Measurements from ENCODE around the gene TMEM107.
A peak's percentile ranks its signal among the peaks of the same experiment; 100 is the strongest.

Gene TMEM107

GRCh38 chr17:8162233-8162996 is 13.8 kb downstream of the TMEM107 start, which contains the start of gene VAMP2:
TSS of gene VAMP2 (minus strand) at chr17:8162948. CDS start at chr17:8162879, 69 bp downstream.
- peak; percentile 91 for FAIRE-seq
- TF ChIP-seq POLR2AphosphoS5 (IDR thresholded peaks at IDR 0.05; ENCODE audit: low read depth, low read length) (peak; percentile 68; the same call in 1 of the 2 replicates), TAF1 (IDR thresholded peaks at IDR 0.05; ENCODE audit: low read depth, low read length) (peak; percentile 48; the same call in 1 of the 2 replicates), PAX5 (IDR thresholded peaks at IDR 0.05; ENCODE audit: insufficient read depth, low read length, severe bottlenecking) (no peak), POLR2A (IDR thresholded peaks at IDR 0.05; ENCODE audit: low read depth, low read length) (peak; percentile 70; the same call in 1 of the 2 replicates), POU2F2 (IDR thresholded peaks at IDR 0.05; ENCODE audit: low read depth, low read length) (no peak), SPI1 (IDR thresholded peaks at IDR 0.05; ENCODE audit: low read depth, low read length) (no peak)
- DNase-seq (ENCODE audit: insufficient read length, low spot score) = no peak

- peak; percentile 78 for FAIRE-seq
- TF ChIP-seq POLR2AphosphoS5 (IDR thresholded peaks at IDR 0.05; ENCODE audit: low read depth, low read length) = peak; percentile 37; the same call in 1 of the 2 replicates
- TF ChIP-seq TAF1 (IDR thresholded peaks at IDR 0.05; ENCODE audit: low read depth, low read length) = no peak
- no peak for DNase-seq (ENCODE audit: insufficient read length, low spot score)
Measured at GRCh38 chr17:8161289-8162232, 14.6 kb downstream of the TMEM107 start.

GRCh38 chr17:8160741-8161221 is 15.4 kb downstream of the TMEM107 start:
- FAIRE-seq = no peak
- TF ChIP-seq TAF1 (IDR thresholded peaks at IDR 0.05; ENCODE audit: low read depth, low read length) (no peak), SPI1 (IDR thresholded peaks at IDR 0.05; ENCODE audit: low read depth, low read length) (no peak), POU2F2 (IDR thresholded peaks at IDR 0.05; ENCODE audit: low read depth, low read length) (no peak), PAX5 (IDR thresholded peaks at IDR 0.05; ENCODE audit: insufficient read depth, low read length, severe bottlenecking) (no peak), POLR2A (IDR thresholded peaks at IDR 0.05; ENCODE audit: low read depth, low read length) (no peak), POLR2AphosphoS5 (IDR thresholded peaks at IDR 0.05; ENCODE audit: low read depth, low read length) (no peak)
- no peak for DNase-seq (ENCODE audit: insufficient read length, low spot score)

GRCh38 chr17:8160224-8160577 is 16.0 kb downstream of the TMEM107 start:
- DNase-seq (ENCODE audit: insufficient read length, low spot score) (no peak), FAIRE-seq (no peak)
- TF ChIP-seq PAX5 (IDR thresholded peaks at IDR 0.05; ENCODE audit: insufficient read depth, low read length, severe bottlenecking) = no peak
- no peak for TF ChIP-seq POLR2AphosphoS5 (IDR thresholded peaks at IDR 0.05; ENCODE audit: low read depth, low read length)
- TF ChIP-seq POU2F2 (IDR thresholded peaks at IDR 0.05; ENCODE audit: low read depth, low read length) = no peak
- no peak for TF ChIP-seq POLR2A (IDR thresholded peaks at IDR 0.05; ENCODE audit: low read depth, low read length)
- TF ChIP-seq SPI1 (IDR thresholded peaks at IDR 0.05; ENCODE audit: low read depth, low read length) = no peak
- no peak for TF ChIP-seq TAF1 (IDR thresholded peaks at IDR 0.05; ENCODE audit: low read depth, low read length)

- DNase-seq (ENCODE audit: insufficient read length, low spot score) = no peak
- FAIRE-seq = no peak
- TF ChIP-seq POLR2AphosphoS5 (IDR thresholded peaks at IDR 0.05; ENCODE audit: low read depth, low read length) (no peak), POLR2A (IDR thresholded peaks at IDR 0.05; ENCODE audit: low read depth, low read length) (no peak), TAF1 (IDR thresholded peaks at IDR 0.05; ENCODE audit: low read depth, low read length) (no peak), POU2F2 (IDR thresholded peaks at IDR 0.05; ENCODE audit: low read depth, low read length) (no peak), PAX5 (IDR thresholded peaks at IDR 0.05; ENCODE audit: insufficient read depth, low read length, severe bottlenecking) (no peak), SPI1 (IDR thresholded peaks at IDR 0.05; ENCODE audit: low read depth, low read length) (no peak)
Measured at GRCh38 chr17:8159459-8160223, 16.5 kb downstream of the TMEM107 start.

GRCh38 chr17:8159032-8159400 is 17.2 kb downstream of the TMEM107 start:
- DNase-seq (ENCODE audit: insufficient read length, low spot score) (no peak), FAIRE-seq (no peak)
- TF ChIP-seq POLR2AphosphoS5 (IDR thresholded peaks at IDR 0.05; ENCODE audit: low read depth, low read length) (no peak), PAX5 (IDR thresholded peaks at IDR 0.05; ENCODE audit: insufficient read depth, low read length, severe bottlenecking) (no peak), SPI1 (IDR thresholded peaks at IDR 0.05; ENCODE audit: low read depth, low read length) (no peak), POLR2A (IDR thresholded peaks at IDR 0.05; ENCODE audit: low read depth, low read length) (no peak), TAF1 (IDR thresholded peaks at IDR 0.05; ENCODE audit: low read depth, low read length) (no peak), POU2F2 (IDR thresholded peaks at IDR 0.05; ENCODE audit: low read depth, low read length) (no peak)

GRCh38 chr17:8158267-8159031 is 17.7 kb downstream of the TMEM107 start:
- TF ChIP-seq SPI1 (IDR thresholded peaks at IDR 0.05; ENCODE audit: low read depth, low read length) = peak; percentile 61
- no peak for TF ChIP-seq POLR2AphosphoS5 (IDR thresholded peaks at IDR 0.05; ENCODE audit: low read depth, low read length)
- FAIRE-seq = peak; percentile 93
- peak; percentile 70 for DNase-seq (ENCODE audit: insufficient read length, low spot score)

- no peak for TF ChIP-seq SPI1 (IDR thresholded peaks at IDR 0.05; ENCODE audit: low read depth, low read length)
- peak; percentile 81; the same call in 1 of the 2 replicates for TF ChIP-seq TAF1 (IDR thresholded peaks at IDR 0.05; ENCODE audit: low read depth, low read length)
- TF ChIP-seq POLR2AphosphoS5 (IDR thresholded peaks at IDR 0.05; ENCODE audit: low read depth, low read length) = peak; percentile 79
- TF ChIP-seq POU2F2 (IDR thresholded peaks at IDR 0.05; ENCODE audit: low read depth, low read length) = peak; percentile 56; the same call in 1 of the 2 replicates
- peak; percentile 86 for TF ChIP-seq PAX5 (IDR thresholded peaks at IDR 0.05; ENCODE audit: insufficient read depth, low read length, severe bottlenecking)
- TF ChIP-seq POLR2A (IDR thresholded peaks at IDR 0.05; ENCODE audit: low read depth, low read length) = peak; percentile 78
- peak; percentile 94 for DNase-seq (ENCODE audit: insufficient read length, low spot score)
- peak; percentile 98 for FAIRE-seq
Measured at GRCh38 chr17:8156246-8156992, 19.8 kb downstream of the TMEM107 start.
